H9 (cell line): ENCODE measurements around the gene CTDNEP1. TPM values are rescaled to one million over a fixed set of nuclear protein-coding genes. Genes with fewer than 3 reads are reported as not detected.

Experiments used
- DNase-seq: peaks from one replicate; pipeline ENCODE4 v3.0.0-alpha.2; 2017
- H2AFZ ChIP-seq: one replicate; pipeline ENCODE4 v1.6.1; 2013; ENCODE audit warnings: mild to moderate bottlenecking, low read length, control low read depth, moderate library complexity
- H2AK5ac ChIP-seq: 2 replicates; pipeline ENCODE4 v1.6.1; 2013; ENCODE audit warnings: low read length, control low read depth, mixed read lengths; ENCODE audit not compliant: insufficient read length
- H2BK120ac ChIP-seq: one replicate; pipeline ENCODE4 v1.6.1; 2013; ENCODE audit warnings: low read depth, mild to moderate bottlenecking, low read length, control low read depth, inconsistent platforms; ENCODE audit not compliant: poor library complexity, severe bottlenecking
- H2BK12ac ChIP-seq: 2 replicates; pipeline ENCODE4 v1.6.1; 2013; ENCODE audit warnings: low read length, control low read depth, mixed read lengths, low read depth; ENCODE audit not compliant: insufficient read length
- H2BK15ac ChIP-seq: 2 replicates; pipeline ENCODE4 v1.6.1; 2013; ENCODE audit warnings: low read depth, low read length, control low read depth
- H2BK20ac ChIP-seq: one replicate; pipeline ENCODE4 v1.6.1; 2013; ENCODE audit warnings: low read depth, mild to moderate bottlenecking, low read length, control low read depth, inconsistent platforms; ENCODE audit not compliant: poor library complexity, severe bottlenecking
- H2BK5ac ChIP-seq: 2 replicates; pipeline ENCODE4 v1.6.1; 2013; ENCODE audit warnings: low read length, control low read depth, mixed read lengths; ENCODE audit not compliant: insufficient read length
- H3K14ac ChIP-seq: 2 replicates; pipeline ENCODE4 v1.6.1; 2013; ENCODE audit warnings: low read length, control low read depth; ENCODE audit not compliant: insufficient read depth
- H3K18ac ChIP-seq: 2 replicates; pipeline ENCODE4 v1.6.1; 2013; ENCODE audit warnings: low read depth, mild to moderate bottlenecking, mixed read lengths, low read length, control low read depth; ENCODE audit not compliant: insufficient read length
- H3K23ac ChIP-seq: 2 replicates; pipeline ENCODE4 v1.6.1; 2013; ENCODE audit warnings: low read length, control low read depth, mixed read lengths, low read depth; ENCODE audit not compliant: insufficient read length
- H3K23me2 ChIP-seq: 2 replicates; pipeline ENCODE4 v1.6.1; 2013; ENCODE audit warnings: low read depth, mild to moderate bottlenecking, mixed read lengths, low read length, control low read depth; ENCODE audit not compliant: insufficient read length, poor library complexity, severe bottlenecking
- H3K27ac ChIP-seq: 2 replicates; pipeline ENCODE4 v1.5.1; 2013; ENCODE audit warnings: low read length, control low read depth, mixed read lengths, low read depth; ENCODE audit not compliant: insufficient read length
- H3K27me3 ChIP-seq: 2 replicates; pipeline ENCODE4 v1.6.1; 2013; ENCODE audit warnings: low read length, control low read depth, inconsistent platforms; ENCODE audit not compliant: insufficient read depth
- H3K4ac ChIP-seq: 2 replicates; pipeline ENCODE4 v1.6.1; 2013; ENCODE audit warnings: low read depth, mild to moderate bottlenecking, control low read depth, inconsistent platforms, low read length, moderate library complexity
- H3K4me1 ChIP-seq: 2 replicates; pipeline ENCODE4 v1.6.1; 2013; ENCODE audit warnings: low read length, control low read depth, inconsistent platforms; ENCODE audit not compliant: insufficient read depth
- H3K4me2 ChIP-seq: 2 replicates; pipeline ENCODE4 v1.6.1; 2013; ENCODE audit warnings: low read length, control low read depth, mixed read lengths; ENCODE audit not compliant: insufficient read length, insufficient read depth
- H3K56ac ChIP-seq: 2 replicates; pipeline ENCODE4 v1.6.1; 2013; ENCODE audit warnings: low read depth, mild to moderate bottlenecking, mixed read lengths, low read length, control low read depth; ENCODE audit not compliant: insufficient read length
- H3K79me1 ChIP-seq: 2 replicates; pipeline ENCODE4 v1.6.1; 2013; ENCODE audit warnings: low read depth, mild to moderate bottlenecking, moderate library complexity, low read length, control low read depth, inconsistent platforms; ENCODE audit not compliant: insufficient read depth, poor library complexity, severe bottlenecking
- H3K79me2 ChIP-seq: 2 replicates; pipeline ENCODE4 v1.6.1; 2013; ENCODE audit warnings: low read length, control low read depth, inconsistent platforms; ENCODE audit not compliant: insufficient read depth
- H3K9ac ChIP-seq: 2 replicates; pipeline ENCODE4 v1.6.1; 2013; ENCODE audit warnings: low read length, control low read depth, mixed read lengths; ENCODE audit not compliant: insufficient read length; ENCODE audit errors: extremely low read depth
- H3K9me3 ChIP-seq: one replicate; pipeline ENCODE4 v1.6.1; 2013; ENCODE audit warnings: low read depth, low read length, inconsistent platforms; ENCODE audit not compliant: control insufficient read depth
- H3T11ph ChIP-seq: one replicate; pipeline ENCODE4 v1.6.1; 2013; ENCODE audit warnings: mild to moderate bottlenecking, low read length, control low read depth, inconsistent platforms
- H4K20me1 ChIP-seq: one replicate; pipeline ENCODE4 v1.6.1; 2013; ENCODE audit not compliant: control insufficient read depth, insufficient read length, insufficient read depth
- H4K5ac ChIP-seq: 2 replicates; pipeline ENCODE4 v1.6.1; 2013; ENCODE audit warnings: low read depth, mild to moderate bottlenecking, mixed read lengths, low read length, control low read depth; ENCODE audit not compliant: insufficient read length
- H4K8ac ChIP-seq: replicated peaks from 2 replicates; pipeline ENCODE4 v1.6.1; 2013; ENCODE audit warnings: low read length, control low read depth, mixed read lengths, low read depth; ENCODE audit not compliant: insufficient read length
- H4K91ac ChIP-seq: 2 replicates; pipeline ENCODE4 v1.6.1; 2013; ENCODE audit warnings: low read depth, mild to moderate bottlenecking, moderate library complexity, mixed read lengths, low read length, control low read depth; ENCODE audit not compliant: insufficient read length
- H3K27ac Mint-ChIP-seq, 3 experiments: 2 replicates in 2 of 3; 3 replicates in 1 of 3; pipeline ENCODE4 v1.8.0; 2020 to 2021; ENCODE audit warnings: mixed read lengths in 3 of 3, mild to moderate bottlenecking in 1 of 3, moderate library complexity in 1 of 3
- H3K27me3 Mint-ChIP-seq: 2 replicates; pipeline ENCODE4 v1.8.0; 2021; ENCODE audit warnings: low read depth, mild to moderate bottlenecking, moderate library complexity, mixed read lengths
- H3K36me3 Mint-ChIP-seq, 3 experiments: 2 replicates in 2 of 3; 3 replicates in 1 of 3; pipeline ENCODE4 v1.8.0; 2020 to 2021; ENCODE audit warnings: low read depth in 3 of 3, mixed read lengths in 3 of 3; ENCODE audit not compliant: insufficient read depth in 1 of 3
- H3K4me1 Mint-ChIP-seq, 2 experiments: 2 replicates each; pipeline ENCODE4 v1.8.0; 2020; ENCODE audit warnings: mixed read lengths in 2 of 2
- H3K4me3 Mint-ChIP-seq, 2 experiments: 2 replicates in 1 of 2; 3 replicates in 1 of 2; pipeline ENCODE4 v1.8.0; 2020 to 2021; ENCODE audit warnings: mild to moderate bottlenecking in 2 of 2, mixed read lengths in 2 of 2, moderate library complexity in 1 of 2
- H3K9me3 Mint-ChIP-seq, 2 experiments: 2 replicates in 1 of 2; 3 replicates in 1 of 2; pipeline ENCODE4 v1.8.0; 2020; ENCODE audit warnings: mild to moderate bottlenecking in 2 of 2, mixed read lengths in 2 of 2, moderate library complexity in 1 of 2
- WGBS: extraction: QIAGEN DNeasy Blood & Tissue Kit; methylation state at CpG from one replicate; pipeline ENCODE4 v1.1.7; 2013; ENCODE audit warnings: missing lambda C conversion rate, low lambda C conversion rate, mixed read lengths; ENCODE audit not compliant: insufficient read length; ENCODE audit errors: extremely low coverage; 5-methylcytosine and 5-hydroxymethylcytosine counted together
- total RNA-seq: library from RNA; stranded (reverse); gene quantifications from 2 replicates; pipeline ENCODE4 v1.2.1, GENCODE V29; 2021
- TF ChIP-seq, protein P1 (sequence below): fragments of 200-600 bp; sonication (generic); conservative IDR thresholded peaks from 3 replicates; pipeline ENCODE4 v1.8.0; 2021; ENCODE audit warnings: antibody characterized with exemption, mild to moderate bottlenecking

Gene CTDNEP1
- total RNA-seq, 1 experiment from 2014 or later: 134 TPM

- no peak overlapping the region for H2BK20ac ChIP-seq
- TF ChIP-seq, protein P1, sequence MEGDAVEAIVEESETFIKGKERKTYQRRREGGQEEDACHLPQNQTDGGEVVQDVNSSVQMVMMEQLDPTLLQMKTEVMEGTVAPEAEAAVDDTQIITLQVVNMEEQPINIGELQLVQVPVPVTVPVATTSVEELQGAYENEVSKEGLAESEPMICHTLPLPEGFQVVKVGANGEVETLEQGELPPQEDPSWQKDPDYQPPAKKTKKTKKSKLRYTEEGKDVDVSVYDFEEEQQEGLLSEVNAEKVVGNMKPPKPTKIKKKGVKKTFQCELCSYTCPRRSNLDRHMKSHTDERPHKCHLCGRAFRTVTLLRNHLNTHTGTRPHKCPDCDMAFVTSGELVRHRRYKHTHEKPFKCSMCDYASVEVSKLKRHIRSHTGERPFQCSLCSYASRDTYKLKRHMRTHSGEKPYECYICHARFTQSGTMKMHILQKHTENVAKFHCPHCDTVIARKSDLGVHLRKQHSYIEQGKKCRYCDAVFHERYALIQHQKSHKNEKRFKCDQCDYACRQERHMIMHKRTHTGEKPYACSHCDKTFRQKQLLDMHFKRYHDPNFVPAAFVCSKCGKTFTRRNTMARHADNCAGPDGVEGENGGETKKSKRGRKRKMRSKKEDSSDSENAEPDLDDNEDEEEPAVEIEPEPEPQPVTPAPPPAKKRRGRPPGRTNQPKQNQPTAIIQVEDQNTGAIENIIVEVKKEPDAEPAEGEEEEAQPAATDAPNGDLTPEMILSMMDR: no peak
- no peak overlapping the region for H2AFZ ChIP-seq
- no peak overlapping the region for H3T11ph ChIP-seq
- H4K5ac ChIP-seq: no peak overlapping the region
- H3K4me3 Mint-ChIP-seq: peak overlapping the region; percentile 76 to 92
- no peak overlapping the region for H2BK12ac ChIP-seq
- no peak overlapping the region for H3K27ac ChIP-seq
- no peak overlapping the region for H3K23ac ChIP-seq
- H3K23me2 ChIP-seq: peaks cover 12% of the 10 kb centered on the region
- H3K27ac Mint-ChIP-seq: no peak overlapping the region
- DNase-seq: no peak
- no peaks in the 10 kb centered on the region for H3K79me1 ChIP-seq
- peaks cover 2 to 22% (median 11%) of the 10 kb centered on the region in 3 experiments; a peak in 5 of 7 replicates for H3K36me3 Mint-ChIP-seq
- no peak overlapping the region for H2BK5ac ChIP-seq
- H4K20me1 ChIP-seq: no peaks in the 10 kb centered on the region
- no peak overlapping the region for H4K8ac ChIP-seq
- peak overlapping the region; percentile 75 for H3K4me2 ChIP-seq
- no peak overlapping the region for H2AK5ac ChIP-seq
- H3K9ac ChIP-seq: peak overlapping the region; percentile 6
- H3K4ac ChIP-seq: no peak overlapping the region
- peaks cover 13% of the 10 kb centered on the region for H3K27me3 Mint-ChIP-seq
- H3K9me3 Mint-ChIP-seq: no peaks in the 10 kb centered on the region
- no peak overlapping the region for H2BK15ac ChIP-seq
- no peaks in the 10 kb centered on the region for H3K79me2 ChIP-seq
- H3K18ac ChIP-seq: no peak overlapping the region
- H3K4me1 ChIP-seq: peaks cover 4% of the 10 kb centered on the region; the same call in 1 of the 2 replicates
- no peak overlapping the region for H4K91ac ChIP-seq
- H3K27me3 ChIP-seq: no peaks in the 10 kb centered on the region
- H3K4me1 Mint-ChIP-seq: peaks cover 16 to 23% of the 10 kb centered on the region in 2 experiments
- H2BK120ac ChIP-seq: no peak overlapping the region
- H3K56ac ChIP-seq: no peak overlapping the region
- WGBS: no CpG with 5 or more reads among the region's 6 CpGs
- no peak overlapping the region for H3K14ac ChIP-seq
- H3K9me3 ChIP-seq: no peaks in the 10 kb centered on the region
These were observed 31.3 kb upstream of the CTDNEP1 start for GRCh38 chr17:7282752-7283321.
